ENCODE results near the gene SLC43A3.
A peak's percentile ranks its signal among the peaks of the same experiment; 100 is the strongest.

The SLC43A3 gene

GRCh38 chr11:57426929-57427726 is at the start of gene SLC43A3:
Gene SLC43A3 (minus strand): TSS chr11:57427121. CDS start chr11:57426172, 949 bp downstream.
- peak; percentile 18 for DNase-seq

- DNase-seq, result peak; percentile 29
These were observed 49.3 kb upstream of the SLC43A3 start for GRCh38 chr11:57476047-57476756.

DNA sequence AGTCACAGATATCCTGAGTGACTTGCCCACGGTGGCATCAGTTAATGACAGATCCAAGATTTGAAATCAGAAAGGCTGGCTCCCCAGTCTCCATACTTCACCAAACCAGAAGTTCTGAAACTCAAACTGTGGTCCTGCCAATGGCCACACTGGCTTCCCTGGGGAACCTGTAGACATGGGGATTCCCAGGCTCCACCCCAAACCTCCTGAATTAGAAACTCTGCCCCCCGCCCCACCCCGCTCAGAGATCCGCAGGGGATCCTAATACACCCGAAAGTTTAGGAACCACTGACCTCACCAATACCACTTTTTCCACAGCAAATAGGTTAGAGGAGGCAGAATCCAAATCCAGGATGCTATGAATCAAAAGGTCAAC is 48.7 kb upstream of the SLC43A3 start:
- DNase-seq, result no peak

DNA sequence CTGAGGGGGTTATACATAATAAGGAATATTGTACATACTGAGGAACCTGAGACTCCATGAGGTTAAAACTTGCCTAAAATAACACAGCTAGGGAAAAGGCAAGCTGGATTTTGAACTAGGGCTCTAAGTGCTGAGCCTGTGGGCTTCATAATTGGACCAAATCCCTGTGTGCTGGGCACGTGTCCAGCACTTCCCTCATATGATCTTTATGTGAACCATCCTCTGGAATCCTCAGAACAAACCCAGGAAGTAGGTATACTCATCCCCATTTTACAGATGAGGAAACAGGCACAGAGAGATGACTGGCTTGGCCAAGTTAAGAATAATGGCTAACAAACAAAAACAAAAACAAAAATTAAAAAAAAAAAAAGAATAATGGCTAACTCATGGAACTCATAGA is 48.3 kb upstream of the SLC43A3 start:
- no peak for DNase-seq

- DNase-seq, result no peak
These were observed 47.8 kb upstream of the SLC43A3 start for GRCh38 chr11:57474803-57475115.

GRCh38 chr11:57474017-57474802 is 47.3 kb upstream of the SLC43A3 start:
- DNase-seq, result no peak

- DNase-seq, result no peak
These were observed 46.4 kb upstream of the SLC43A3 start for GRCh38 chr11:57473285-57473841.

GRCh38 chr11:57471496-57471895 is 44.6 kb upstream of the SLC43A3 start:
- DNase-seq, result peak; percentile 56

- DNase-seq, result no peak
These were observed 42.3 kb upstream of the SLC43A3 start for GRCh38 chr11:57469268-57469667.

- no peak for DNase-seq
These were observed 41.4 kb upstream of the SLC43A3 start for GRCh38 chr11:57468276-57468675.

DNA sequence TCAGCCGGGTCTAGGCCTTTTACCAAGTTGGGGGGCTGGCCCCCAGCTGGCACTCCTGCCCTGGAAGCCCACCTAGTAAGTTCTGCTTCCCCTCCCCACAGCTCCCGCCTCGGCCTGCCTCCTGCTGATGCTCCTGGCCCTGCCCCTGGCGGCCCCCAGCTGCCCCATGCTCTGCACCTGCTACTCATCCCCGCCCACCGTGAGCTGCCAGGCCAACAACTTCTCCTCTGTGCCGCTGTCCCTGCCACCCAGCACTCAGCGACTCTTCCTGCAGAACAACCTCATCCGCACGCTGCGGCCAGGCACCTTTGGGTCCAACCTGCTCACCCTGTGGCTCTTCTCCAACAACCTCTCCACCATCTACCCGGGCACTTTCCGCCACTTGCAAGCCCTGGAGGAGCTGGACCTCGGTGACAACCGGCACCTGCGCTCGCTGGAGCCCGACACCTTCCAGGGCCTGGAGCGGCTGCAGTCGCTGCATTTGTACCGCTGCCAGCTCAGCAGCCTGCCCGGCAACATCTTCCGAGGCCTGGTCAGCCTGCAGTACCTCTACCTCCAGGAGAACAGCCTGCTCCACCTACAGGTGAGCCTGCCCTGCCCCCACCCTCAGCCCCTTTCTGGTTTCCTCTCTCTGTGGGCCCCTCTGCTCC is 40.7 kb upstream of the SLC43A3 start:
- peak; percentile 40 for DNase-seq

GRCh38 chr11:57466680-57467079 is 39.8 kb upstream of the SLC43A3 start:
- no peak for DNase-seq

GRCh38 chr11:57464539-57465181 is 37.7 kb upstream of the SLC43A3 start:
- no peak for DNase-seq

GRCh38 chr11:57463671-57464538 is 37.0 kb upstream of the SLC43A3 start:
- no peak for DNase-seq

DNA sequence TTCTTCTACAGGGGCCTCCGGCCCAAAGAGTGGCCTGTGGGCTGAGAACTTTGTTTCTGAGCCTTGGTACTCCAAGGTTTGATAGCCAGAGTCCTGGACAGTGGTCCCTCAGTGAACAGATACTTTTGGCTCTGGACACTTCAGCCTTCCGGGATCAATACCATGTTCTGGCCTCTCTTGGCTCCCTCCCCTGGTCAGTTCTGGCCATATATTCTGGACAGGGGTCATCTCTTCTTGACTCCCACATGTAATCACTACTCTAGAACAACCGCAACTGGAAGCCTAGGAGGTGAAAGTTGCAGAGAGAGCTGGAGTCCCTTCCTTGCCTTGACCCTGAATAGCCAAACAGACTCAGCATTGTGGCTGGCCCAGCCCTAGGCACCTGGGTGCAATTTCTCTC is 35.7 kb upstream of the SLC43A3 start:
- no peak for DNase-seq

DNA sequence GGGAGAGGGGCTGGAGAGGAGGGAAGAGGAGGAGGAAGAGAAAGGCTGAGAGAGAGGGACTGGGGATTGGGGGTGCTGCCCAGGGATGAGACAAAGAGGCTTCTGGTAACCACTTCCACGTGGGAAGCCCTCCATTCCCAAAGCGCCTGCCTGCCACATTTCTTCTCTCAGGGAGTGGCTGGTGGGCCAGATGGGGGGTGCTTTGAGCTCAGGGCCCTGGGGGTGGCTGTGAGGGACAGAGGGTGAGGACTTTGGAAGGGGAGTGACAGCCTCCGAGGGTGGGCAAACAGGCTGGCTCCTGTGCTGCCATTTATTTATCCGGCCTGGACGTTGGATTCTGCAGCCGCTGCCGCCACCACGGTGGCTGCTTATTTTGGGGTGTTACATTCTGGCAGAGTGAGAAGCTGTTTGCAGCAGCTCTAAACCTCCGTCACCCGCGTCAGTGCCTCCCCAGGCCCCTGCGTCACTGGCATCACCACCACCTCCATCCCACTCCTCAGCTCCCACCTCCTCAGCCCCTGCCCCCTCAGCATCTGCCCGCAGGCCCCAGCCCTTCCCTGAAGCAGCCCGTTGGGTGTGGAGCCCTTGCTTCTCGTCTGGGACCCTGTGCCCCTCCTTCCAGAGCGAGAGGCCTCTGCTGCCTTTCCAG is 35.0 kb upstream of the SLC43A3 start:
- no peak for DNase-seq

DNA sequence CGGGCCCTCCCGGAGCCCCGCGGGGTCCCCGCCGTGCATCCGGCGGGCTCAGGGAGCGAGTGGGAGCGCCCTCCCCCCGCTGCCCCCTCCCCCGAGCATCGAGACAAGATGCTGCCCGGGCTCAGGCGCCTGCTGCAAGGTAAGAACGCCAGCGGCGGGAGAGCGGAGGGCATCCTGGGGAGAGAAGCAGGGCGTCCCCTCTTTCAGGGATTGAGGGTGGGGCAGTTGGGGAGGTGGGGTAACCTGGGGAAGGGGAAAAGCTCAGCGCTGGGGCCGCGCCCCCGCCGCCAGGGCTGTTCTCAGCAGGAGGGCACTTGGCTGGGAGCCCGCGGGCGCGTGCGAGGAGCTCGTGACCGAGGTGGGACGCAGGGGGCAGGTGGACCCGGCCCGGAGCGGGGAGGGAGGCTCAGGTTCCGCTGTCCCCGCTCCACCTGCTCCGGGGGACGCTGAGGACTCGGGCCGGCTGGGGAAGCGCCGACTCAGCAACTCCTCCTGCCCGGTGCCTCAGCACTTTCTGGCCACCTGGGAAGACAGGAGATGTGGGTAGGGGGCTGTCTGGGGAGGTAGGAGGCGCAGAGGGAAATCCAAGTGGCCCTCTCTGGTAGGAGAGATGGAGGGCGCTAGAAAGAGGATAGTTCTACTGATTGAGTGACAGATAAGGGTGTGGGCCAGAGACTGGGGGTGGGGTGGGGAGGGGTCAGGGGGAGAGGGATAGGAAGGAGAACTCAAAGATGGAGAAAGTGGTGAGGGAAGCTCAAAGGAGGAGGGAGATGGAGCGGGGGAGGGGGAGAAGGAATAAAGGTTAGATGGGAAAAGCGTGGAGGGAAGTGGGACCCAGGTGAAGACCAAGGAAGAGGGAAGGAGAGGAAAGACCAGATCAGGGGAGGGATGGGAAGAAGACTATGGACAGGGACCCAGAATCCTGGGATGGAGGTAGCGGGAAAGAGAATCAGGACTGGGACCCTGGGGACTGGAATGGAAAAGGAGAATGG is 34.1 kb upstream of the SLC43A3 start:
- peak; percentile 18 for DNase-seq

DNA sequence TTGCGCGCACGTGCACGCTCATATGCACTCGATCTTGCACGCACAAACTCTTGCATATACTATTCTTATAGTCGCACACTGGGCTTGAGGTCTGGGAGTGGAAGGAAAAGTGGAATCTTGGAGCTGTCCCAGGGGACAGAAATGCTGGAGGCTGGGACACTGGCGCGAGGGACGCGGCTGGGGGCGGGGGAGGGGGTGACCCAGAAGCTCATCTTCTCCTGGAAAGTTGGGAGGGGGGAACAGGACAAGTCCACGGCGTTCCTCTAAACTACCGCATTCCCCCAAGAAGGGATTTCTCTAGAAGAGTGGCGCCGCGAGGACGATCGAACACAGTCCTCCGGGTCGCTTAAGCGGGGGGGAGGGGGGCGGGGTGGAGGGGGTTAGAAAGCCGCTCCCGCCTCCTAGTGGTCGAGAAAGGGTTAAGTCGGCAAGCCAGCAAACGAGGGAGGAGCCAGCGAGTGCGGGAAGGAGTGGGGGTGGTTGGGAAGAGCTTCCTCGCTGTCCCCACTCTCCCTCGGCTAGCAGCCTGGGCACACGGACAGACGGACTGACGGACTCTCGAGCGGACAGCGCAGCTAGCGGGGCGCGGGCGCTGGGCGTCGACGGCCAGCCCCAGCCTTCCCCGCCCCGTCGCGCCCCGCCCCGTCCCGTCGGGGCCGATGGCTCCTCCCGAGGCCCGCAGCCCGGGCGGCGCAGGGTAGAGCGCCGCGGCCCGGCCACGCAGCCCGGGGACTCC is 33.3 kb upstream of the SLC43A3 start, which contains the start of gene RTN4RL2:
Gene RTN4RL2 (plus strand): TSS at position 507 of the 736 bp plus-strand sequence. CDS start 338 bp downstream, outside the sequence.
- DNase-seq, result peak; percentile 50

All from NCI-H2029 (cell line).